ENCODE results near the gene ITPRID1.

The ITPRID1 gene

GRCh38 chr7:31652063-31652326 is 138.1 kb downstream of the ITPRID1 start:
- Histone ChIP-seq H3K36me3 (ENCODE audit: insufficient read depth, low read length) (no peaks in the 10 kb centered on the region), H3K4me3 (ENCODE audit: low read length) (no peak overlapping the region), H3K9me3 (ENCODE audit: low read length) (no peaks in the 10 kb centered on the region), H3K27me3 (ENCODE audit: insufficient read depth, low read length) (no peaks in the 10 kb centered on the region), H3K4me1 (ENCODE audit: insufficient read depth, low read length) (no peaks in the 10 kb centered on the region), H2AFZ (ENCODE audit: low read depth, low read length) (no peak overlapping the region)

DNA sequence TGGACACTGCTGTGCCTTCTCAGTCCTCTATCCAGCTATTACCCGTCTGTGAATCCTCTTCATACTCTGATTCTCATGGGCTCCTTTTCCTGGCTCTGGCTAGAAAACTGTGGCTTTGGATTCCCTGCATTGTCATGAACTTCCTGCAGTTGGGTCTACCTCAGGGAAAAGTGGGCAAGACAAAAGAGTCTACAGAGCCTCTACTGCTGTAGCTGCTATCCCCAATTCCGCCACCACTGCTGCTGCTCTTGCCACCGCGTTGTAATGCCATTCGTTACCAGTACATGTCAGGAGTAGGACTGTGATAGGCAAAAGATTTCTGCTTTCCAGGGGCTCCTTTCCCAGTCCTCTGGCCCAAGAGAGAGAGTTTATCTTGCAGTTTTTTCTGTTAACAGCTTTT is 149.2 kb downstream of the ITPRID1 start:
- Histone ChIP-seq H3K4me1 (ENCODE audit: insufficient read depth, low read length) (no peaks in the 10 kb centered on the region), H3K4me3 (ENCODE audit: low read length) (no peak overlapping the region), H3K36me3 (ENCODE audit: insufficient read depth, low read length) (no peaks in the 10 kb centered on the region), H3K9me3 (ENCODE audit: low read length) (no peaks in the 10 kb centered on the region), H3K27me3 (ENCODE audit: insufficient read depth, low read length) (no peaks in the 10 kb centered on the region), H2AFZ (ENCODE audit: low read depth, low read length) (no peak overlapping the region)

DNA sequence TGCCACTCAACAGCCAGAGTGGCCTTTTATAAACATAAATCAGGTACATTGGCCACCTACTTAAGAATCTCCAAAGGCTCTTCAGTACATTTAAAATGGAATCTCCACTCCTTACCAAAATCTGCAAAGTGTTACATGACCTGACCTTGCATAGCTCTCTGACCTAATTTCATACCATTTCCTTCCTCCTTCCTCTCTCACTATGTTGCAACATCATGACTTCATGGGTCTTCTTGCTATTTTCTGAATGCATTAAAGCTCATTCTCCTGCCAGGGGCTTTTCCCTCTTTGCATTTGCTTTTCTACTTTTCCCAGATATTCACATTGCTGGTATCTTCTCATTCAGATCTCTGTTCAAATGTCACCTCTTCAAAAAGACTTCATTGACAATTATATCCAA is 151.0 kb downstream of the ITPRID1 start:
- no peaks in the 10 kb centered on the region for H3K9me3 ChIP-seq (ENCODE audit: low read length)
- H3K27me3 ChIP-seq (ENCODE audit: insufficient read depth, low read length): no peaks in the 10 kb centered on the region
- H2AFZ ChIP-seq (ENCODE audit: low read depth, low read length): no peak overlapping the region
- H3K4me3 ChIP-seq (ENCODE audit: low read length): no peak overlapping the region
- no peaks in the 10 kb centered on the region for H3K4me1 ChIP-seq (ENCODE audit: insufficient read depth, low read length)
- H3K36me3 ChIP-seq (ENCODE audit: insufficient read depth, low read length): no peaks in the 10 kb centered on the region

- no peak overlapping the region for H3K4me3 ChIP-seq (ENCODE audit: low read length)
- H3K9me3 ChIP-seq (ENCODE audit: low read length): no peaks in the 10 kb centered on the region
- no peaks in the 10 kb centered on the region for H3K4me1 ChIP-seq (ENCODE audit: insufficient read depth, low read length)
- no peaks in the 10 kb centered on the region for H3K27me3 ChIP-seq (ENCODE audit: insufficient read depth, low read length)
- no peaks in the 10 kb centered on the region for H3K36me3 ChIP-seq (ENCODE audit: insufficient read depth, low read length)
- no peak overlapping the region for H2AFZ ChIP-seq (ENCODE audit: low read depth, low read length)
These were observed 151.7 kb downstream of the ITPRID1 start for GRCh38 chr7:31665546-31665945.

- H3K4me1 ChIP-seq (ENCODE audit: insufficient read depth, low read length): no peaks in the 10 kb centered on the region
- no peak overlapping the region for H3K4me3 ChIP-seq (ENCODE audit: low read length)
- H3K9me3 ChIP-seq (ENCODE audit: low read length): no peaks in the 10 kb centered on the region
- H2AFZ ChIP-seq (ENCODE audit: low read depth, low read length): no peak overlapping the region
- H3K36me3 ChIP-seq (ENCODE audit: insufficient read depth, low read length): no peaks in the 10 kb centered on the region
- H3K27me3 ChIP-seq (ENCODE audit: insufficient read depth, low read length): no peaks in the 10 kb centered on the region
These were observed 155.6 kb downstream of the ITPRID1 start for GRCh38 chr7:31669461-31669860.

DNA sequence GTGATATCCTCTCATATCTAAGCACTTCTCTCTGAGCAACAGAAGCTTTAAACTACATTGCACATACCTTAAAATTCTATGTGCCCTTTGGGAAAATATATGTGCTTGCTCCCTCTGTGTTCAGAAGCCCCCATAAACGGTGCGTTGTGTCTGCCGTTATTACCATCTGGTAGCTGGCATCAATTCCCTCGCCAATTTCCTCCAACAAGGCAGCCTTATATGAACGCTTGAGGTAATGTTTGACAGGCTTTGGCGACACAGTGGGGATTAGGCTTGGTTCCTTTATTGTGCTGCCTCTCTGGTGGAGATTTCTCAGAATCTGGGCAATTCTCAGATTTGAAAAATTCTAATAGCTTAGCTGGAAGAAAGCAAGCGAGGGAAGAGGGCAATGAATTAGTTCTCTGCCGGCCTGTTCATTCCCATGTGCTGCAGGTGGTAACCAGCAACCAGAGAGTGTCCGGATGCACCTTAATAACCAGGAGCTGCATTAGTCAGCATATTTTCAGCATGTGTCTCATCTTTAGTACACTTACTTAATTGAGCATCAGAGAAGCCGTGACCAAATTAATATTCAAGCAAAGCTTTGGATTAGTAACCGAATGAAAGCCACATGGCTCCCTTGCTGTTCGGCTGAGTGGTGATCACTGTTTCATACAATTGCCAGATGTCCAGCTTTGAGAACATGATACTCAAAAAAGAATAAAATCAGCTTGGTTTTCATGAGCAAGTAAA is 165.8 kb downstream of the ITPRID1 start:
- H3K9me3 ChIP-seq (ENCODE audit: low read length): no peaks in the 10 kb centered on the region
- no peak overlapping the region for H2AFZ ChIP-seq (ENCODE audit: low read depth, low read length)
- no peaks in the 10 kb centered on the region for H3K36me3 ChIP-seq (ENCODE audit: insufficient read depth, low read length)
- H3K27me3 ChIP-seq (ENCODE audit: insufficient read depth, low read length): no peaks in the 10 kb centered on the region
- H3K4me3 ChIP-seq (ENCODE audit: low read length): no peak overlapping the region
- no peaks in the 10 kb centered on the region for H3K4me1 ChIP-seq (ENCODE audit: insufficient read depth, low read length)

GRCh38 chr7:31683445-31684225 is 169.7 kb downstream of the ITPRID1 start:
- Histone ChIP-seq H3K4me3 (ENCODE audit: low read length) (no peak overlapping the region), H3K4me1 (ENCODE audit: insufficient read depth, low read length) (peaks cover 2% of the 10 kb centered on the region), H3K9me3 (ENCODE audit: low read length) (no peaks in the 10 kb centered on the region), H3K36me3 (ENCODE audit: insufficient read depth, low read length) (no peaks in the 10 kb centered on the region), H2AFZ (ENCODE audit: low read depth, low read length) (no peak overlapping the region), H3K27me3 (ENCODE audit: insufficient read depth, low read length) (no peaks in the 10 kb centered on the region)

DNA sequence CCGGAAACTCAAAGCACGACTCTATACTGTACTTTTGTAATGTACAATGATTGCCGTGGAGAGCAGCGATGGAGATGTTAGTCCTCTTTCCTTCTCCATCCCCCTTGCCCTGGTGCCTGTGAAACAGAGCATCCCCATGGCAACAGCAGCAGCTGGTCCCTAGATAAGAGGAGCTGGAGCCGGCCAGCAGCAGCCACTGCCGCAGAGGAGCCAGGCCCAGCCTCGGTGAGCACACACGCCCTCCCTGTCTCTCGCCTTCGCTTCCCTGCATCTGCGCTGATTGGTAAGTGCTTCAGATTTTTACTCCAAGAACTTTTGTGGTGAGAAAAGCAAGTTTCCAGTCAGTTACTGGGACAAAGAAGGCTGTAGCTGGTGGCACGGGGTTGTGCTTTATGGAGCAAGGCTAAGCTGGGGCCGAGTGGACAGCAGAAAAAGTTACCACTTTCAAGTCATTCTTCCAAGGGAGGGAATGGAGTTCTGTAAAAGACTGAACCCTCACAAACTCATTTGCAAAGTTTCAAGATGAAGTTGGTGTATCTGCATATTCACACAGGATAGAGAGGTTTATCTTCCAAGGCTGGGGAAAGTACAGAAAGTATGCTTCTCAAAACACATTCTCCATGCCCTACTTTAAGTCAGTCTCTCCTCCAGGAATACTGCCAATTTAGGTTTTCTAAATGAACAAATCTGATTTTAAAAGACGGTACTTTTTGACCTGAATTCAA is 173.3 kb downstream of the ITPRID1 start, which contains the start of gene PPP1R17:
Gene PPP1R17, plus strand, starts transcription at position 192 of the 725 bp plus-strand sequence. CDS start 5,227 bp downstream, outside the sequence.
- H3K27me3 ChIP-seq (ENCODE audit: insufficient read depth, low read length): no peaks in the 10 kb centered on the region
- no peaks in the 10 kb centered on the region for H3K9me3 ChIP-seq (ENCODE audit: low read length)
- no peaks in the 10 kb centered on the region for H3K36me3 ChIP-seq (ENCODE audit: insufficient read depth, low read length)
- no peak within 1 kb of the TSS for H3K4me3 ChIP-seq (ENCODE audit: low read length)
- H2AFZ ChIP-seq (ENCODE audit: low read depth, low read length): no peak within 1 kb of the TSS
- peaks cover 2% of the 10 kb centered on the region for H3K4me1 ChIP-seq (ENCODE audit: insufficient read depth, low read length)

DNA sequence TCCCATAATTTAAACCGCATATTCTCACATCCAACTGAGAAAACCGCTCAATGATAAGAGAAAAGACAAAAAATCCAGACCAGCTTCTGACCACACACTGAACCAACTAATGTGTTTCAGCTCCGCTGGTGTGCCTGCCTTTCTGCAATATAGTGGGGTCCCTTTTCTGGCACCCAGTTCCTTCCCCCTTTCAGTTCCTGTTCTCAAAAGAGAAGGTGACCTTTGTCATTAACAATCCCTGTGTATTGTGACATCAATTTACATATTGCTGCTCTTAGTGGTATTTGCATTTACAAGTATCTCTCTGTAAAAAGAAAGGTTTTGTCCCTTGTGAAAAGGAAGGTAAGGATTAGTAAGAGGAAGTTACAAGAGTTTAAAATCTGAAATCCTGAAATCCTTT is 174.5 kb downstream of the ITPRID1 start:
- H3K4me3 ChIP-seq (ENCODE audit: low read length): no peak overlapping the region

DNA sequence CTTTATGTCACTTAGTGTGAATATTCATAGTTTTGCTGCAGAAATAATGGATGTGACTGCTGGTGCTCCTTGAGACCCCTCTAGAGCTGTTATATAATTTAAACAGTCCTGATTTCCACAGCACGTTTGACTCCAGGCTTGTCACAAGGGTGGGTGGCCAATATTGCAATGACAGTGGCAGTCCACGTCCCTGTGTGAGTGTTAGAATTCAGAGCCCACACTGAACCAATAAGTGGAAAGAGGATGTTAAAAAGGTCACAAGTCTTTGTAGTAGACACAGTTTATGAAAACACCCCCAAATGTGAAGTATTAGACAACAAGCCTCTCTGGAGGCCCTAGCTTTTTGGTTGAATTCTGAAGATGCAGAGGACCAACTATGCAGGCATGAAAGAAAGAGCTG is 175.1 kb downstream of the ITPRID1 start:
- Histone ChIP-seq H3K4me3 (ENCODE audit: low read length) (no peak overlapping the region), H3K27me3 (ENCODE audit: insufficient read depth, low read length) (no peaks in the 10 kb centered on the region), H3K36me3 (ENCODE audit: insufficient read depth, low read length) (no peaks in the 10 kb centered on the region), H3K4me1 (ENCODE audit: insufficient read depth, low read length) (peaks cover 2% of the 10 kb centered on the region), H2AFZ (ENCODE audit: low read depth, low read length) (no peak overlapping the region), H3K9me3 (ENCODE audit: low read length) (no peaks in the 10 kb centered on the region)

More for the DNA sequence above, 174.5 kb downstream of the ITPRID1 start:
- Histone ChIP-seq H3K4me1 (ENCODE audit: insufficient read depth, low read length) (peaks cover 2% of the 10 kb centered on the region), H3K36me3 (ENCODE audit: insufficient read depth, low read length) (no peaks in the 10 kb centered on the region), H3K9me3 (ENCODE audit: low read length) (no peaks in the 10 kb centered on the region), H2AFZ (ENCODE audit: low read depth, low read length) (no peak overlapping the region), H3K27me3 (ENCODE audit: insufficient read depth, low read length) (no peaks in the 10 kb centered on the region)

GRCh38 chr7:31690935-31691334 is 177.0 kb downstream of the ITPRID1 start:
- H3K27me3 ChIP-seq (ENCODE audit: insufficient read depth, low read length): no peaks in the 10 kb centered on the region
- H2AFZ ChIP-seq (ENCODE audit: low read depth, low read length): no peak overlapping the region
- H3K9me3 ChIP-seq (ENCODE audit: low read length): no peaks in the 10 kb centered on the region
- H3K36me3 ChIP-seq (ENCODE audit: insufficient read depth, low read length): no peaks in the 10 kb centered on the region
- peaks cover 2% of the 10 kb centered on the region for H3K4me1 ChIP-seq (ENCODE audit: insufficient read depth, low read length)
- H3K4me3 ChIP-seq (ENCODE audit: low read length): no peak overlapping the region

- H3K4me3 ChIP-seq (ENCODE audit: low read length): no peak overlapping the region
- H3K36me3 ChIP-seq (ENCODE audit: insufficient read depth, low read length): no peaks in the 10 kb centered on the region
- H3K27me3 ChIP-seq (ENCODE audit: insufficient read depth, low read length): no peaks in the 10 kb centered on the region
- no peaks in the 10 kb centered on the region for H3K9me3 ChIP-seq (ENCODE audit: low read length)
- H3K4me1 ChIP-seq (ENCODE audit: insufficient read depth, low read length): peaks cover 2% of the 10 kb centered on the region
- H2AFZ ChIP-seq (ENCODE audit: low read depth, low read length): no peak overlapping the region
These were observed 178.6 kb downstream of the ITPRID1 start for GRCh38 chr7:31692451-31692850.

GRCh38 chr7:31692871-31693270 is 179.0 kb downstream of the ITPRID1 start:
- no peaks in the 10 kb centered on the region for H3K9me3 ChIP-seq (ENCODE audit: low read length)
- H3K4me1 ChIP-seq (ENCODE audit: insufficient read depth, low read length): peaks cover 2% of the 10 kb centered on the region
- H3K36me3 ChIP-seq (ENCODE audit: insufficient read depth, low read length): no peaks in the 10 kb centered on the region
- no peak overlapping the region for H2AFZ ChIP-seq (ENCODE audit: low read depth, low read length)
- no peaks in the 10 kb centered on the region for H3K27me3 ChIP-seq (ENCODE audit: insufficient read depth, low read length)
- no peak overlapping the region for H3K4me3 ChIP-seq (ENCODE audit: low read length)

Measured in neuron (in vitro differentiated cells).